Natural killer cell treated with Interleukin-12 subunit alpha and Interleukin-12 subunit beta and Interleukin-15 and Interleukin-18, amount 100 ng/mL, for 72 hours (primary cell): ENCODE data around the gene MYO1D. TPM values are rescaled to one million over a fixed set of nuclear protein-coding genes. Genes with fewer than 3 reads are reported as not detected.

ENCODE experiments used
- ATAC-seq, 2 donors: fragments of 150-1000 bp; cut with Tn5 transposase in 1 of 2; sonication (Bioruptor Pico), chemical (Tn5 transposase) in 1 of 2; 2 replicates each; pipeline ENCODE4 v1.10.0; 2021
- DNase-seq: peaks from one replicate; pipeline ENCODE4 v3.0.0; 2022; ENCODE audit warnings: low spot score
- H3K27ac Mint-ChIP-seq, 2 donors: 1 replicate in 1 of 2; 2 replicates in 1 of 2; pipeline ENCODE4 v1.8.0; 2022; ENCODE audit warnings: mixed read lengths in 2 of 2, mild to moderate bottlenecking in 1 of 2, moderate library complexity in 1 of 2
- H3K27me3 Mint-ChIP-seq, 2 donors: 1 replicate in 1 of 2; 2 replicates in 1 of 2; pipeline ENCODE4 v1.8.0; 2022; ENCODE audit warnings: mixed read lengths in 2 of 2
- H3K36me3 Mint-ChIP-seq: one replicate; pipeline ENCODE4 v1.8.0; 2022; ENCODE audit warnings: mixed read lengths
- H3K4me1 Mint-ChIP-seq, 2 donors: 1 replicate in 1 of 2; 2 replicates in 1 of 2; pipeline ENCODE4 v1.8.0; 2022; ENCODE audit warnings: low read depth in 2 of 2, mixed read lengths in 2 of 2, mild to moderate bottlenecking in 1 of 2
- H3K4me3 Mint-ChIP-seq: one replicate; pipeline ENCODE4 v1.8.0; 2022; ENCODE audit warnings: mixed read lengths
- H3K9me3 Mint-ChIP-seq: 2 replicates; pipeline ENCODE4 v1.8.0; 2022; ENCODE audit warnings: mixed read lengths
- total RNA-seq, 2 donors: library from RNA; stranded (reverse); gene quantifications; one replicate each; pipeline ENCODE4 v1.2.3, GENCODE V29; 2022

The MYO1D gene
- total RNA-seq, 2 donors from 2014 or later: 25.7 to 25.8 TPM

- Mint-ChIP-seq H3K27me3 (no peaks in the 10 kb centered on the region), H3K27ac (peak overlapping the region; percentile 87 to 92), H3K36me3 (no peaks in the 10 kb centered on the region), H3K4me1 (peaks cover 62 to 70% of the 10 kb centered on the region in 2 donors), H3K9me3 (no peaks in the 10 kb centered on the region), H3K4me3 (peak overlapping the region; percentile 91)
- ATAC-seq (no peak), DNase-seq (no peak)
Observed at GRCh38 chr17:32520737-32521404, 356.1 kb downstream of the MYO1D start.

- no peaks in the 10 kb centered on the region for H3K9me3 Mint-ChIP-seq
- H3K36me3 Mint-ChIP-seq: no peaks in the 10 kb centered on the region
- ATAC-seq: peak; percentile 64 to 69
- peak; percentile 73 for DNase-seq
- peak overlapping the region; percentile 87 to 92 for H3K27ac Mint-ChIP-seq
- H3K4me1 Mint-ChIP-seq: peaks cover 60 to 67% of the 10 kb centered on the region in 2 donors
- no peaks in the 10 kb centered on the region for H3K27me3 Mint-ChIP-seq
- peak overlapping the region; percentile 91 for H3K4me3 Mint-ChIP-seq
Observed at GRCh38 chr17:32520104-32520701, 356.7 kb downstream of the MYO1D start.

- DNase-seq (peak; percentile 79), ATAC-seq (peak; percentile 67 to 70)
- peaks cover 56 to 63% of the 10 kb centered on the region in 2 donors for H3K4me1 Mint-ChIP-seq
- peak overlapping the region; percentile 91 for H3K4me3 Mint-ChIP-seq
- H3K9me3 Mint-ChIP-seq: no peaks in the 10 kb centered on the region
- no peaks in the 10 kb centered on the region for H3K27me3 Mint-ChIP-seq
- H3K27ac Mint-ChIP-seq: peak overlapping the region; percentile 87 to 92
- H3K36me3 Mint-ChIP-seq: no peaks in the 10 kb centered on the region
Observed at GRCh38 chr17:32519228-32520103, 357.5 kb downstream of the MYO1D start.

GRCh38 chr17:32518646-32519227 lies 358.2 kb downstream of the MYO1D start:
- Mint-ChIP-seq H3K9me3 (no peaks in the 10 kb centered on the region), H3K27me3 (no peaks in the 10 kb centered on the region), H3K36me3 (no peaks in the 10 kb centered on the region), H3K4me1 (peaks cover 51 to 58% of the 10 kb centered on the region in 2 donors), H3K4me3 (peak overlapping the region; percentile 62), H3K27ac (no peak overlapping the region)
- ATAC-seq (no peak), DNase-seq (no peak)

GRCh38 chr17:32517982-32518381 lies 358.9 kb downstream of the MYO1D start:
- no peaks in the 10 kb centered on the region for H3K9me3 Mint-ChIP-seq
- H3K4me3 Mint-ChIP-seq: peak overlapping the region; percentile 62
- H3K27me3 Mint-ChIP-seq: no peaks in the 10 kb centered on the region
- ATAC-seq (no peak), DNase-seq (no peak)
- H3K4me1 Mint-ChIP-seq: peaks cover 49 to 51% of the 10 kb centered on the region in 2 donors
- H3K36me3 Mint-ChIP-seq: no peaks in the 10 kb centered on the region
- H3K27ac Mint-ChIP-seq: peak overlapping the region in 1 of 2 donors; percentile 53

- H3K36me3 Mint-ChIP-seq: no peaks in the 10 kb centered on the region
- no peaks in the 10 kb centered on the region for H3K27me3 Mint-ChIP-seq
- peak overlapping the region; percentile 58 for H3K4me3 Mint-ChIP-seq
- H3K4me1 Mint-ChIP-seq: peaks cover 42 to 43% of the 10 kb centered on the region in 2 donors
- peak overlapping the region; percentile 22 to 53 for H3K27ac Mint-ChIP-seq
- no peak for DNase-seq
- H3K9me3 Mint-ChIP-seq: no peaks in the 10 kb centered on the region
- ATAC-seq: no peak
Observed at GRCh38 chr17:32516940-32517701, 359.8 kb downstream of the MYO1D start.

GRCh38 chr17:32516450-32516849 lies 360.5 kb downstream of the MYO1D start:
- Mint-ChIP-seq H3K4me1 (peaks cover 45 to 46% of the 10 kb centered on the region in 2 donors), H3K36me3 (no peaks in the 10 kb centered on the region), H3K27me3 (no peaks in the 10 kb centered on the region), H3K27ac (peak overlapping the region in 1 of 2 donors; percentile 53), H3K4me3 (no peak overlapping the region), H3K9me3 (no peaks in the 10 kb centered on the region)
- ATAC-seq (no peak), DNase-seq (no peak)

- no peak for ATAC-seq
- DNase-seq: no peak
- peaks cover 45 to 47% of the 10 kb centered on the region in 2 donors for H3K4me1 Mint-ChIP-seq
- no peak overlapping the region for H3K27ac Mint-ChIP-seq
- H3K27me3 Mint-ChIP-seq: no peaks in the 10 kb centered on the region
- H3K4me3 Mint-ChIP-seq: no peak overlapping the region
- no peaks in the 10 kb centered on the region for H3K9me3 Mint-ChIP-seq
- H3K36me3 Mint-ChIP-seq: no peaks in the 10 kb centered on the region
Observed at GRCh38 chr17:32515677-32516383, 361.1 kb downstream of the MYO1D start.

GRCh38 chr17:32514606-32515005 lies 362.3 kb downstream of the MYO1D start:
- Mint-ChIP-seq H3K27me3 (no peaks in the 10 kb centered on the region), H3K9me3 (no peaks in the 10 kb centered on the region), H3K4me3 (no peak overlapping the region), H3K36me3 (no peaks in the 10 kb centered on the region), H3K27ac (no peak overlapping the region), H3K4me1 (peaks cover 32 to 38% of the 10 kb centered on the region in 2 donors)
- no peak for DNase-seq
- no peak for ATAC-seq

GRCh38 chr17:32513579-32513978 lies 363.3 kb downstream of the MYO1D start:
- DNase-seq (no peak), ATAC-seq (no peak)
- H3K4me1 Mint-ChIP-seq: peaks cover 25 to 33% of the 10 kb centered on the region in 2 donors
- no peaks in the 10 kb centered on the region for H3K27me3 Mint-ChIP-seq
- no peaks in the 10 kb centered on the region for H3K36me3 Mint-ChIP-seq
- H3K4me3 Mint-ChIP-seq: no peak overlapping the region
- H3K27ac Mint-ChIP-seq: no peak overlapping the region
- no peaks in the 10 kb centered on the region for H3K9me3 Mint-ChIP-seq

GRCh38 chr17:32512328-32512727 lies 364.6 kb downstream of the MYO1D start:
- DNase-seq (no peak), ATAC-seq (no peak)
- Mint-ChIP-seq H3K36me3 (no peaks in the 10 kb centered on the region), H3K9me3 (no peaks in the 10 kb centered on the region), H3K4me3 (no peak overlapping the region), H3K27ac (no peak overlapping the region), H3K27me3 (no peaks in the 10 kb centered on the region), H3K4me1 (peaks cover 17 to 29% of the 10 kb centered on the region in 2 donors)

GRCh38 chr17:32510466-32510865 lies 366.5 kb downstream of the MYO1D start:
- Mint-ChIP-seq H3K36me3 (no peaks in the 10 kb centered on the region), H3K4me1 (peaks cover 23 to 32% of the 10 kb centered on the region in 2 donors), H3K27me3 (no peaks in the 10 kb centered on the region), H3K9me3 (no peaks in the 10 kb centered on the region), H3K27ac (no peak overlapping the region), H3K4me3 (no peak overlapping the region)
- ATAC-seq (no peak), DNase-seq (no peak)
